ENCODE measurements around the gene EDAR. TPM values are rescaled to one million over a fixed set of nuclear protein-coding genes. Genes with fewer than 3 reads are reported as not detected.

Gene EDAR
- total and polyA plus RNA-seq, 2 donors (not counting 1 experiment from before 2014, with no cell fraction given): not detected

DNA sequence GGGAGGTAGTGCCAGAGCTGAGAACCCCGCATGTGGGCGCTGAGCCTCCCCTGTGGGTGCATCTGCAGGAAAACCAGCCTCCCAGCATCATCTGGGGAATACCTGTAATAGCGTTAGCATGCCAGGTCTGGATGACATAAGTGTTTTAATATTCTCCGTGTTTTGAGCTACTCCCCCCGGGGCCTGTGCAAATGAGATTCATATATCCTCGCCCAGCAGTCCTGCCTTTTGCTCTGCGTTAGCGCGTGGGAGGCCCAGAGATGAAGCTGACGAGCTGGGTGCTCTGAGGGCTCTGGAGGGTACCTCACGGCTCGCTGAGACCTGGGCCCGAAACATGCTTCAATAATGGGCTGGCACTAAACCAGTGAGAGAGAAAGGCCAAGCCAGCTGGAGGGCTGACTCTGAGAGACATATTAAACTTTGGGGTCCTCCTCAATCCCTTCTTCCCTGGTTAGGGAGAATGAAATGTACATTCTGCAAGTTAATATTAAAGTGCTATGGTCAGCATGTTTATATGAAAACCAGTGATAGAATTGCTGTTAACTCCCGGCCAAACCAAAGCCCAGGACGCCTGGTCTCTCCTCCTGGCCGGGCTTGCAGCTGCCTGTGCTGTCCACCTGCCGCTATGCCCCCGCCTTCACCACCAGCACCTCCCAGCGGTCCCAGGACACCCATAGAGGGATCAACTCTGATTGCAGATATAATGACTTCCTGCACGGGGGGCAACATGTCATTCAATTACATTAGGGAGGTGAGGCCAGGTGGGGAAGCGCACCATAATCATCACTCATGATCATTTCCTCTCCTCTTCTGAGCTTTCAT lies 77.0 kb downstream of the EDAR start:
- H3K79me2 ChIP-seq (ENCODE audit: control insufficient read depth, insufficient read depth, low read length): no peaks in the 10 kb centered on the region
- TF ChIP-seq, protein P1, sequence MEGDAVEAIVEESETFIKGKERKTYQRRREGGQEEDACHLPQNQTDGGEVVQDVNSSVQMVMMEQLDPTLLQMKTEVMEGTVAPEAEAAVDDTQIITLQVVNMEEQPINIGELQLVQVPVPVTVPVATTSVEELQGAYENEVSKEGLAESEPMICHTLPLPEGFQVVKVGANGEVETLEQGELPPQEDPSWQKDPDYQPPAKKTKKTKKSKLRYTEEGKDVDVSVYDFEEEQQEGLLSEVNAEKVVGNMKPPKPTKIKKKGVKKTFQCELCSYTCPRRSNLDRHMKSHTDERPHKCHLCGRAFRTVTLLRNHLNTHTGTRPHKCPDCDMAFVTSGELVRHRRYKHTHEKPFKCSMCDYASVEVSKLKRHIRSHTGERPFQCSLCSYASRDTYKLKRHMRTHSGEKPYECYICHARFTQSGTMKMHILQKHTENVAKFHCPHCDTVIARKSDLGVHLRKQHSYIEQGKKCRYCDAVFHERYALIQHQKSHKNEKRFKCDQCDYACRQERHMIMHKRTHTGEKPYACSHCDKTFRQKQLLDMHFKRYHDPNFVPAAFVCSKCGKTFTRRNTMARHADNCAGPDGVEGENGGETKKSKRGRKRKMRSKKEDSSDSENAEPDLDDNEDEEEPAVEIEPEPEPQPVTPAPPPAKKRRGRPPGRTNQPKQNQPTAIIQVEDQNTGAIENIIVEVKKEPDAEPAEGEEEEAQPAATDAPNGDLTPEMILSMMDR (conservative IDR thresholded peaks at IDR 0.05 in 1 of 2, IDR thresholded peaks at IDR 0.05 in 1 of 2; ENCODE audit: low read depth in 1 of 2, low read length in 2 of 2): no peak
- TF ChIP-seq EZH2 (IDR thresholded peaks at IDR 0.05; ENCODE audit: low read length, missing control alignments): no peak
- H3K36me3 ChIP-seq (ENCODE audit: control insufficient read depth, insufficient read depth, low read length): no peaks in the 10 kb centered on the region
- DNase-seq (ENCODE audit: low read depth in 2 of 2): no peak
- H3K4me1 ChIP-seq (ENCODE audit: control insufficient read depth, extremely low read depth, insufficient read depth, low read length): no peaks in the 10 kb centered on the region
- H3K27ac ChIP-seq (ENCODE audit: insufficient read depth, low read length): no peak overlapping the region
- H3K9ac ChIP-seq (ENCODE audit: insufficient read depth, low read length): no peak overlapping the region
- H3K4me3 ChIP-seq (replicated peaks in 1 of 4; ENCODE audit: control extremely low read depth in 1 of 4, insufficient read depth in 1 of 4, low read depth in 3 of 4, low read length in 4 of 4): no peak overlapping the region
- no peak overlapping the region for H2AFZ ChIP-seq (ENCODE audit: low read length)
- H3K9me3 ChIP-seq (ENCODE audit: control insufficient read depth, insufficient read depth, low read depth, low read length): no peaks in the 10 kb centered on the region
- no peaks in the 10 kb centered on the region for H4K20me1 ChIP-seq (ENCODE audit: control insufficient read depth, extremely low read depth, insufficient read depth, low read length)
- H3K4me2 ChIP-seq (ENCODE audit: extremely low read depth, insufficient read depth, low read length): no peak overlapping the region
- H3K27me3 ChIP-seq (ENCODE audit: control insufficient read depth, insufficient read depth, low read length): peaks cover 9% of the 10 kb centered on the region

- H3K9me3 ChIP-seq (ENCODE audit: control insufficient read depth, insufficient read depth, low read depth, low read length): no peaks in the 10 kb centered on the region
- H2AFZ ChIP-seq (ENCODE audit: low read length): no peak overlapping the region
- H3K79me2 ChIP-seq (ENCODE audit: control insufficient read depth, insufficient read depth, low read length): no peaks in the 10 kb centered on the region
- H4K20me1 ChIP-seq (ENCODE audit: control insufficient read depth, extremely low read depth, insufficient read depth, low read length): no peaks in the 10 kb centered on the region
- no peak overlapping the region for H3K4me2 ChIP-seq (ENCODE audit: extremely low read depth, insufficient read depth, low read length)
- DNase-seq (ENCODE audit: low read depth in 2 of 2): no peak
- no peak overlapping the region for H3K27ac ChIP-seq (ENCODE audit: insufficient read depth, low read length)
- no peaks in the 10 kb centered on the region for H3K36me3 ChIP-seq (ENCODE audit: control insufficient read depth, insufficient read depth, low read length)
- no peak overlapping the region for H3K4me3 ChIP-seq (replicated peaks in 1 of 4; ENCODE audit: control extremely low read depth in 1 of 4, insufficient read depth in 1 of 4, low read depth in 3 of 4, low read length in 4 of 4)
- TF ChIP-seq EZH2 (IDR thresholded peaks at IDR 0.05; ENCODE audit: low read length, missing control alignments): no peak
- TF ChIP-seq, protein P1 (conservative IDR thresholded peaks at IDR 0.05 in 1 of 2, IDR thresholded peaks at IDR 0.05 in 1 of 2; ENCODE audit: low read depth in 1 of 2, low read length in 2 of 2): no peak
- peaks cover 5% of the 10 kb centered on the region for H3K27me3 ChIP-seq (ENCODE audit: control insufficient read depth, insufficient read depth, low read length)
- H3K9ac ChIP-seq (ENCODE audit: insufficient read depth, low read length): no peak overlapping the region
- H3K4me1 ChIP-seq (ENCODE audit: control insufficient read depth, extremely low read depth, insufficient read depth, low read length): no peaks in the 10 kb centered on the region
Measured at GRCh38 chr2:108911401-108911800, 77.6 kb downstream of the EDAR start.

DNA sequence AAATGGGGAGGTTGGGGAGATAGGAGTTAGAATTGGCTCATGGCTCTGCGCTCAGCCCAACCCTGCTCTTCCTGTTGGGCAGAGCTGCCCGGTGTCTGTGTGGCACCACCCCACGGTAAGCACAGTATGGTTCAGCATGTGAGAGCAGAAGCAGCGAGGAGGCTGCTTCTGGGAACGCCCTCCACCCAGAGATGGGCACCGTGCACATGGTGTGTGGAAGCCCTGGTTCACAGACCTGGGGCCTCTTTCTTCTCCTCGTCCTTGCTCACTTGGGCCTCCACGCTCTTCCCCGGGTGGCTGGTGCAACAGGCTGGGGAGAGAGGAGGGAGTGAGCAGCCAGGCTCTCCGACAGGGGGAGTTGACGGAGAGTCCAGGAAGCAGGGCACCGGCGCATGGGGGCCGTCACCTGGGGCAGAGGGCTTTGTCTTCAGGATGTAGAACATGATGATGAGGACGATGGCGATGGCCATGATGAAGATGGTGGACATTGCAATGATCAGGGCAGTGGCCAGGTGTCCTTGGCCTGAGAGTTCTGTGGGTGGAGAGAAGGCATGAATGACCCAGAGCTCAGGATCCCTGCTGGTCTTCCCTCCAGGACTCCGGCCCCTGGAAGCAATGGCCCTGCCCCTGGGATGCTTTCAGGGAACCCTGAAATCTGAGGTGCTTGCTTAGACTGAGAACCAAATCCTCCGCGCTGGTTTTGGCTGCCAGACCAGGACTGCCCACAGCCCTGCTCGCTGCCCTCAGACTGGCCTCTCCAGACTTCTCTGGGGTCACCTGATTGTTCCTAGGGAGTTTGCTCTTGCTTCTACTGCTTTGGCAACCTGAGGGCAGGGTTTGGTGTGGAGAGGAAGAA lies 78.3 kb downstream of the EDAR start:
- no peak overlapping the region for H2AFZ ChIP-seq (ENCODE audit: low read length)

More for the DNA sequence above, 78.3 kb downstream of the EDAR start:
- Histone ChIP-seq H3K36me3 (ENCODE audit: control insufficient read depth, insufficient read depth, low read length) (no peaks in the 10 kb centered on the region), H3K4me1 (ENCODE audit: control insufficient read depth, extremely low read depth, insufficient read depth, low read length) (no peaks in the 10 kb centered on the region), H3K9me3 (ENCODE audit: control insufficient read depth, insufficient read depth, low read depth, low read length) (no peaks in the 10 kb centered on the region), H4K20me1 (ENCODE audit: control insufficient read depth, extremely low read depth, insufficient read depth, low read length) (no peaks in the 10 kb centered on the region), H3K27ac (ENCODE audit: insufficient read depth, low read length) (no peak overlapping the region), H3K4me2 (ENCODE audit: extremely low read depth, insufficient read depth, low read length) (no peak overlapping the region), H3K9ac (ENCODE audit: insufficient read depth, low read length) (no peak overlapping the region), H3K4me3 (replicated peaks in 1 of 4; ENCODE audit: control extremely low read depth in 1 of 4, insufficient read depth in 1 of 4, low read depth in 3 of 4, low read length in 4 of 4) (no peak overlapping the region), H3K27me3 (ENCODE audit: control insufficient read depth, insufficient read depth, low read length) (no peaks in the 10 kb centered on the region), H3K79me2 (ENCODE audit: control insufficient read depth, insufficient read depth, low read length) (no peaks in the 10 kb centered on the region)
- no peak for DNase-seq (ENCODE audit: low read depth in 2 of 2)
- TF ChIP-seq, protein P1 (conservative IDR thresholded peaks at IDR 0.05 in 1 of 2, IDR thresholded peaks at IDR 0.05 in 1 of 2; ENCODE audit: low read depth in 1 of 2, low read length in 2 of 2): no peak
- no peak for TF ChIP-seq EZH2 (IDR thresholded peaks at IDR 0.05; ENCODE audit: low read length, missing control alignments)

Data from fibroblast of lung (primary cell).